WERI-Rb-1 (cell line): Measurements from ENCODE around the gene GRB14.

ENCODE experiments used
- DNase-seq: peaks from one replicate; pipeline ENCODE4 v3.0.0-alpha.2; 2020
- H3K27ac ChIP-seq: fragments of 250-450 bp; sonication (Bioruptor Pico); 2 replicates; pipeline ENCODE4 v1.5.1; 2020; ENCODE audit warnings: mild to moderate bottlenecking, moderate library complexity
- H3K27me3 ChIP-seq: fragments of 250-450 bp; sonication (Bioruptor Pico); 2 replicates; pipeline ENCODE4 v1.5.1; 2021; ENCODE audit warnings: mild to moderate bottlenecking, low read depth, moderate library complexity; ENCODE audit not compliant: insufficient read depth, severe bottlenecking
- H3K36me3 ChIP-seq: fragments of 250-450 bp; sonication (Bioruptor Pico); 2 replicates; pipeline ENCODE4 v1.5.1; 2020; ENCODE audit warnings: mild to moderate bottlenecking, moderate library complexity
- H3K4me3 ChIP-seq: 2 replicates; pipeline ENCODE4 v1.5.1; 2011; ENCODE audit warnings: low read depth, mild to moderate bottlenecking, control low read depth, low read length
- H3K9me3 ChIP-seq: fragments of 250-450 bp; sonication (Bioruptor Pico); 2 replicates; pipeline ENCODE4 v1.5.1; 2021; ENCODE audit warnings: mild to moderate bottlenecking, moderate library complexity; ENCODE audit not compliant: severe bottlenecking
- TF ChIP-seq, protein P1 (sequence below): IDR thresholded peaks from 2 replicates; pipeline ENCODE4 v1.5.1; 2011; ENCODE audit warnings: low read depth, mild to moderate bottlenecking, control low read depth, inconsistent platforms, low read length

Gene GRB14

GRCh38 chr2:164545484-164545883, 75.8 kb downstream of the GRB14 start:
- no peak overlapping the region for H3K27ac ChIP-seq
- no peaks in the 10 kb centered on the region for H3K9me3 ChIP-seq
- no peak for DNase-seq
- no peak overlapping the region for H3K4me3 ChIP-seq
- H3K36me3 ChIP-seq = no peaks in the 10 kb centered on the region
- TF ChIP-seq, protein P1, sequence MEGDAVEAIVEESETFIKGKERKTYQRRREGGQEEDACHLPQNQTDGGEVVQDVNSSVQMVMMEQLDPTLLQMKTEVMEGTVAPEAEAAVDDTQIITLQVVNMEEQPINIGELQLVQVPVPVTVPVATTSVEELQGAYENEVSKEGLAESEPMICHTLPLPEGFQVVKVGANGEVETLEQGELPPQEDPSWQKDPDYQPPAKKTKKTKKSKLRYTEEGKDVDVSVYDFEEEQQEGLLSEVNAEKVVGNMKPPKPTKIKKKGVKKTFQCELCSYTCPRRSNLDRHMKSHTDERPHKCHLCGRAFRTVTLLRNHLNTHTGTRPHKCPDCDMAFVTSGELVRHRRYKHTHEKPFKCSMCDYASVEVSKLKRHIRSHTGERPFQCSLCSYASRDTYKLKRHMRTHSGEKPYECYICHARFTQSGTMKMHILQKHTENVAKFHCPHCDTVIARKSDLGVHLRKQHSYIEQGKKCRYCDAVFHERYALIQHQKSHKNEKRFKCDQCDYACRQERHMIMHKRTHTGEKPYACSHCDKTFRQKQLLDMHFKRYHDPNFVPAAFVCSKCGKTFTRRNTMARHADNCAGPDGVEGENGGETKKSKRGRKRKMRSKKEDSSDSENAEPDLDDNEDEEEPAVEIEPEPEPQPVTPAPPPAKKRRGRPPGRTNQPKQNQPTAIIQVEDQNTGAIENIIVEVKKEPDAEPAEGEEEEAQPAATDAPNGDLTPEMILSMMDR = no peak
- no peaks in the 10 kb centered on the region for H3K27me3 ChIP-seq

DNA sequence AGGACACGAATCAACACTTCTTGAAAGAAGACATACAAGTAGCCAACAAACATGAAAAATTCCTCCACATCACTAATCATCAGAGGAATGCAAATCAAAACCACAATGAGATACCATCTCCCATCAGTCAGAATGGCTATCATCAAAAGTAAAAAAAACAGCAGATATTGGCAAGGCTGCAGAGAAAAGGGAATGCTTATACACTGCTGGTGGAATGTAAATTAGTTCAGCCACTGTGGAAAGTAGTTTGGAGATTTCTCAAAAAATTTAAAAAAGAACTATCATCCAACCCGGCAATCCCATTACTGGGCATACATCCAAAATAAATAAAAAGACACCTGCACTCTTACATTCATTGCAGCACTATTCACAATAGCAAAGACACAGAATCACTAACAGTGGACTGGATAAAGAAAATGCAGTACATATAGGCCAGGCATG, 78.7 kb downstream of the GRB14 start:
- no peak for DNase-seq
- H3K4me3 ChIP-seq = no peak overlapping the region
- no peaks in the 10 kb centered on the region for H3K36me3 ChIP-seq
- H3K27ac ChIP-seq = no peak overlapping the region
- H3K27me3 ChIP-seq = no peaks in the 10 kb centered on the region
- TF ChIP-seq, protein P1 = no peak
- no peaks in the 10 kb centered on the region for H3K9me3 ChIP-seq

GRCh38 chr2:164538240-164538866, 82.9 kb downstream of the GRB14 start:
- DNase-seq = peak; percentile 13
- TF ChIP-seq, protein P1 = peak; percentile 62
- no peak overlapping the region for H3K4me3 ChIP-seq

DNA sequence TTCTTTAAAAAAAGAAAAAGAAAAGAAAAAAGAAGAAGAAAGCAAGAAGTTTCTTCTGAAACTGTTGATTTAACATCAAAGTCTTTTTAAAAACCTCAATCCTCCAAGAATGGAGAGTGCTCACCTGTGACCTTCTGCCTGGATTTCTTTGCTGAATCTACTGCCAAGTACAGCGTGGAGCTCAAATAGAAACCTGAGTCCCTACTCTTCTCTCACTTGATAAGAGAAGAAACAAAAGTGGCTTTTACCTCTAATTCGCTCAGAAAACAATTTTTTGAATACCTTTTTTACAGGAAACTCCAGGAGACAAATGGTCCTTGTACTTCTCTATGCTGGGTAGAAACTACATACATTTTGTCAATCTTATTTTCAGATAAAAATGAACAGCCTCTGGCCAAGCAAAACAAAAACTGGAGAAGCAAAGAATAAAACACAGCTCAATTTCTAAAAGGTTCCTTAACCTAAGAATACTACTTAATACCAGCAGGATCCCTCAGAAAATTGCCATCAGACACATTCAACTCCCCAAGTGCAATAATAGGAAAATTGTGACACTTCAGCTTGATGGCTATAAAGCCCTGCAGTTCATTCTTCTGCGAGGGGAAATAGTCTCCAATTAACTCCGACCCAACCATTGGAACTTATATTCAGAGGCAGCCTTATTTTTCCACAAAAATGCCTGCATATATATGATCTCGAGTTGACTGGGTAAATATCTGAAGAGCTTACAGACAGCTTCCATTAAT, 85.8 kb downstream of the GRB14 start:
- H3K27me3 ChIP-seq = no peaks in the 10 kb centered on the region
- no peaks in the 10 kb centered on the region for H3K36me3 ChIP-seq
- H3K4me3 ChIP-seq = no peak overlapping the region
- H3K27ac ChIP-seq = no peak overlapping the region
- TF ChIP-seq, protein P1 = no peak
- no peaks in the 10 kb centered on the region for H3K9me3 ChIP-seq
- no peak for DNase-seq

More at GRCh38 chr2:164538240-164538866, 82.9 kb downstream of the GRB14 start:
- no peaks in the 10 kb centered on the region for H3K9me3 ChIP-seq
- no peaks in the 10 kb centered on the region for H3K36me3 ChIP-seq
- H3K27me3 ChIP-seq = no peaks in the 10 kb centered on the region
- H3K27ac ChIP-seq = no peak overlapping the region

GRCh38 chr2:164530464-164530863, 90.8 kb downstream of the GRB14 start:
- Histone ChIP-seq H3K27ac (no peak overlapping the region), H3K36me3 (no peaks in the 10 kb centered on the region), H3K4me3 (no peak overlapping the region), H3K27me3 (no peaks in the 10 kb centered on the region), H3K9me3 (no peaks in the 10 kb centered on the region)
- no peak for DNase-seq
- TF ChIP-seq, protein P1 = no peak

DNA sequence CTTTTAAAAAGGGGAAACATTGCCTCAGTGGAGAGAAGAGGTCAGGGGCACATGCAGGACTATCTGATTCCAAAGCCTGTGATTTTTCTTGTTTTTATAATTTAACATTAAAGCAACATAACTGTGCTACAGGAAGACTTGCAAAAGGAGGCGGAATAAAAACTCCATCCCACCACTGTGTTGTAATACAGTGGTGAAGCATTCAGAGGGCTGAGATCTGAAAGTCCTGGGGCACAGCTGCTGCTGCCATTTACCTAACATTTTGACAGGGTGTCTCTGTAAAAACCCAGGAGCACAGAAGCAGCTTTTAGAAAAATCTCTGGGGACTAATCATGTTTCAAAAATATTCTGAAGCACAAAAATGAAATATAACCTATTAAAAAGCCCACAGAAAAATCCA, 97.6 kb downstream of the GRB14 start:
- Histone ChIP-seq H3K36me3 (no peaks in the 10 kb centered on the region), H3K9me3 (no peaks in the 10 kb centered on the region), H3K4me3 (no peak overlapping the region), H3K27me3 (no peaks in the 10 kb centered on the region), H3K27ac (no peak overlapping the region)
- DNase-seq = no peak
- TF ChIP-seq, protein P1 = no peak
